IPS-18c (cell line): Measurements from ENCODE around the gene NEURL2.

ENCODE experiments used
- H3K4me3 ChIP-seq: 2 replicates; pipeline ENCODE4 v1.7.0; 2013; ENCODE audit warnings: low read depth, mild to moderate bottlenecking, low read length, moderate library complexity; ENCODE audit not compliant: insufficient read depth
- H3K9me3 ChIP-seq: one replicate; pipeline ENCODE4 v1.6.1; 2013; ENCODE audit warnings: mild to moderate bottlenecking, low read length, moderate library complexity; ENCODE audit not compliant: control insufficient read depth, insufficient read depth

Gene NEURL2

GRCh38 chr20:45861221-45862075 is 29.6 kb downstream of the NEURL2 start:
- Histone ChIP-seq H3K4me3 (no peak overlapping the region), H3K9me3 (peaks cover 1% of the 10 kb centered on the region)

GRCh38 chr20:45860560-45861220 is 30.3 kb downstream of the NEURL2 start:
- no peaks in the 10 kb centered on the region for H3K9me3 ChIP-seq
- no peak overlapping the region for H3K4me3 ChIP-seq

GRCh38 chr20:45859916-45860315 is 31.1 kb downstream of the NEURL2 start:
- H3K9me3 ChIP-seq = no peaks in the 10 kb centered on the region
- no peak overlapping the region for H3K4me3 ChIP-seq

- H3K9me3 ChIP-seq = no peaks in the 10 kb centered on the region
- H3K4me3 ChIP-seq = peak overlapping the region; percentile 70
These were observed 33.2 kb downstream of the NEURL2 start for GRCh38 chr20:45857882-45858216.

GRCh38 chr20:45857114-45857881 is 33.7 kb downstream of the NEURL2 start, which contains the start of the genes ACOT8 and ZSWIM3:
Gene ACOT8 (minus strand): TSS chr20:45857392. CDS start chr20:45857315, 77 bp downstream.
Gene ZSWIM3 (plus strand): TSS chr20:45857614. CDS start chr20:45857826, 212 bp downstream.
- peak within 1 kb of the TSS; percentile 77 for H3K4me3 ChIP-seq

GRCh38 chr20:45853484-45853883 is 37.5 kb downstream of the NEURL2 start:
- no peak overlapping the region for H3K4me3 ChIP-seq
- no peaks in the 10 kb centered on the region for H3K9me3 ChIP-seq

More at GRCh38 chr20:45857114-45857881, 33.7 kb downstream of the NEURL2 start, which contains the start of the genes ACOT8 and ZSWIM3:
- H3K9me3 ChIP-seq = no peaks in the 10 kb centered on the region

GRCh38 chr20:45852326-45852725 is 38.7 kb downstream of the NEURL2 start:
- no peak overlapping the region for H3K4me3 ChIP-seq
- no peaks in the 10 kb centered on the region for H3K9me3 ChIP-seq

- H3K9me3 ChIP-seq = no peaks in the 10 kb centered on the region
- no peak overlapping the region for H3K4me3 ChIP-seq
These were observed 39.5 kb downstream of the NEURL2 start for GRCh38 chr20:45851501-45851900.

GRCh38 chr20:45850926-45851325 is 40.1 kb downstream of the NEURL2 start:
- no peak overlapping the region for H3K4me3 ChIP-seq
- no peaks in the 10 kb centered on the region for H3K9me3 ChIP-seq

- Histone ChIP-seq H3K4me3 (no peak overlapping the region), H3K9me3 (no peaks in the 10 kb centered on the region)
These were observed 40.8 kb downstream of the NEURL2 start for GRCh38 chr20:45850238-45850637.

- Histone ChIP-seq H3K4me3 (no peak overlapping the region), H3K9me3 (no peaks in the 10 kb centered on the region)
These were observed 41.9 kb downstream of the NEURL2 start for GRCh38 chr20:45848969-45849582.

GRCh38 chr20:45848421-45848820 is 42.6 kb downstream of the NEURL2 start:
- no peaks in the 10 kb centered on the region for H3K9me3 ChIP-seq
- H3K4me3 ChIP-seq = no peak overlapping the region

GRCh38 chr20:45845452-45845851 is 45.6 kb downstream of the NEURL2 start:
- Histone ChIP-seq H3K9me3 (no peaks in the 10 kb centered on the region), H3K4me3 (no peak overlapping the region)

- H3K9me3 ChIP-seq = no peaks in the 10 kb centered on the region
- H3K4me3 ChIP-seq = no peak overlapping the region
These were observed 47.5 kb downstream of the NEURL2 start for GRCh38 chr20:45843506-45843905.

GRCh38 chr20:45842169-45842812 is 48.7 kb downstream of the NEURL2 start:
- H3K4me3 ChIP-seq = no peak overlapping the region
- no peaks in the 10 kb centered on the region for H3K9me3 ChIP-seq

- Histone ChIP-seq H3K9me3 (no peaks in the 10 kb centered on the region), H3K4me3 (no peak overlapping the region)
These were observed 49.4 kb downstream of the NEURL2 start for GRCh38 chr20:45841407-45842129.
